Measurements from ENCODE around the gene ZNF532. TPM values are rescaled to one million over a fixed set of nuclear protein-coding genes. Genes with fewer than 3 reads are reported as not detected.
"Not testable (repeated sequence)": the region's sequence is repeated elsewhere in the genome, so short reads cannot be mapped to it uniquely, and the experiment has no call there.

ZNF532 gene
- total and polyA plus RNA-seq, 9 of the 15 experiments (the other 6 are each of a cell fraction or from before 2014, with no cell fraction given) = 0.42 TPM; not detected in 8

DNA sequence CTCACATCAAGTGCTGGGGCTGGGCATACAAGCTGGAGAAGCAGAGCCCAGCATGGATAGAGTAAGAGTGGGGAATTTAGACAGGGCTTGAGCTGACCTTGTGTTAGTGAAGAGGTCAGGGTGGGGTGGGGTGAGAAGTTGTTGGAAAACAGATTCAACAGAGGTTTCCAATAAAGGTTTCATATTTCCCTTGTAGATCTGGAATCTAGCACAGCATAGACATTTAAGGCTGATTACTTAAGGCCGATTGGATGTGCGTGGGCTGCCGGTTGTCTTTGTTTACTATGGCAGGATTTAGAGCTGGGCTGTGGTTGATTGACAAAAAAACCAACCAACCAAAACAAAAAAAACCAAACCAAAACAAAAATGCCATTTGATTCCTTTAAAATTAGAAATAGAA, 160.2 kb downstream of the ZNF532 start (continued):
- TF ChIP-seq, protein P1, sequence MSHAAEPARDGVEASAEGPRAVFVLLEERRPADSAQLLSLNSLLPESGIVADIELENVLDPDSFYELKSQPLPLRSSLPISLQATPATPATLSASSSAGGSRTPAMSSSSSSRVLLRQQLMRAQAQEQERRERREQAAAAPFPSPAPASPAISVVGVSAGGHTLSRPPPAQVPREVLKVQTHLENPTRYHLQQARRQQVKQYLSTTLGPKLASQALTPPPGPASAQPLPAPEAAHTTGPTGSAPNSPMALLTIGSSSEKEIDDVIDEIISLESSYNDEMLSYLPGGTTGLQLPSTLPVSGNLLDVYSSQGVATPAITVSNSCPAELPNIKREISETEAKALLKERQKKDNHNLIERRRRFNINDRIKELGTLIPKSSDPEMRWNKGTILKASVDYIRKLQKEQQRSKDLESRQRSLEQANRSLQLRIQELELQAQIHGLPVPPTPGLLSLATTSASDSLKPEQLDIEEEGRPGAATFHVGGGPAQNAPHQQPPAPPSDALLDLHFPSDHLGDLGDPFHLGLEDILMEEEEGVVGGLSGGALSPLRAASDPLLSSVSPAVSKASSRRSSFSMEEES (CRISPR knock-in tag; IDR thresholded peaks at IDR 0.05) = no peak
- TF ChIP-seq NR2C1 (IDR thresholded peaks at IDR 0.05) (no peak), NR2C1 (tag; IDR thresholded peaks at IDR 0.05) (no peak), GABPA (tag; conservative IDR thresholded peaks at IDR 0.05; ENCODE audit: low read depth) (no peak), FOXM1 (IDR thresholded peaks at IDR 0.05; ENCODE audit: low read depth) (no peak), FOXM1 (CRISPR knock-in tag; IDR thresholded peaks at IDR 0.05; ENCODE audit: low read depth) (no peak), RBM15 (IDR thresholded peaks at IDR 0.05; ENCODE audit: insufficient read depth, low read length) (no peak), ZNF232 (CRISPR knock-in tag; IDR thresholded peaks at IDR 0.05) (no peak)
- TF ChIP-seq, protein P2, sequence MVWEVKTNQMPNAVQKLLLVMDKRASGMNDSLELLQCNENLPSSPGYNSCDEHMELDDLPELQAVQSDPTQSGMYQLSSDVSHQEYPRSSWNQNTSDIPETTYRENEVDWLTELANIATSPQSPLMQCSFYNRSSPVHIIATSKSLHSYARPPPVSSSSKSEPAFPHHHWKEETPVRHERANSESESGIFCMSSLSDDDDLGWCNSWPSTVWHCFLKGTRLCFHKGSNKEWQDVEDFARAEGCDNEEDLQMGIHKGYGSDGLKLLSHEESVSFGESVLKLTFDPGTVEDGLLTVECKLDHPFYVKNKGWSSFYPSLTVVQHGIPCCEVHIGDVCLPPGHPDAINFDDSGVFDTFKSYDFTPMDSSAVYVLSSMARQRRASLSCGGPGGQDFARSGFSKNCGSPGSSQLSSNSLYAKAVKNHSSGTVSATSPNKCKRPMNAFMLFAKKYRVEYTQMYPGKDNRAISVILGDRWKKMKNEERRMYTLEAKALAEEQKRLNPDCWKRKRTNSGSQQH (CRISPR knock-in tag; IDR thresholded peaks at IDR 0.05) = no peak

DNA sequence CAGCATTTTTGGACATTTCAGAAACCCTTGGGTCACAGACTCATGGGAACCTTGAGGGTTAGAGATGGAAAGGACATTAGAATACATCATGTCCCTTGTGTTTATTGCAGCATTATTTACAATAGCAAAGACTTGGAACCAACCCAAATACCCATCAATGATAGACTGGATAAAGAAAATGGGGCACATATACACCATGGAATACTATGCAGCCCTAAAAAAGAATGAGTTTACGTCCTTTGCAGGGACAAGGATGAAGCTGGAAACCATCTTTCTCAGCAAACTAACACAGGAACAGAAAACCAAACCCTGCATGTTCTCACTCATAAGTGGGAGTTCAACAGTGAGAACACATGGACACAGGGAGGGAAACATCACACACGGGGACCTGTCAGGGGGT, 160.9 kb downstream of the ZNF532 start:
- CTCF ChIA-PET (ENCODE audit: low intra/inter-chr PET ratio) = not testable (repeated sequence)

More for the DNA sequence above, 160.9 kb downstream of the ZNF532 start:
- intact Hi-C loops (cut with micrococcal nuclease); H3K9ac ChIP-seq (ENCODE audit: insufficient read depth in 1 of 2, low read depth in 2 of 2, low read length in 2 of 2); H3K36me3 ChIP-seq (ENCODE audit: control insufficient read depth, insufficient read depth, low read length); H3K9me1 ChIP-seq (ENCODE audit: control insufficient read depth, insufficient read depth, low read length); in situ Hi-C loops (cut with MboI); H4K20me1 ChIP-seq (replicated peaks; ENCODE audit: control insufficient read depth, insufficient read depth, low read length); FAIRE-seq; H3K4me2 ChIP-seq (ENCODE audit: insufficient read depth, low read length); H3K27ac ChIP-seq (ENCODE audit: extremely low read depth, low read depth, low read length); H3K9me3 ChIP-seq (replicated peaks; ENCODE audit: control insufficient read depth, insufficient read depth, low read depth, low read length); H3K27me3 ChIP-seq (ENCODE audit: control insufficient read depth in 2 of 2, insufficient read depth in 2 of 2, low read length in 2 of 2); BruUV-seq (replicated peaks); H3K4me3 ChIP-seq; ATAC-seq; DNase-seq (ENCODE audit: extremely low read depth in 1 of 4, low spot score in 3 of 4); H2AFZ ChIP-seq (ENCODE audit: low read depth, low read length); H3K79me2 ChIP-seq (ENCODE audit: control insufficient read depth, insufficient read depth, low read length); H3K4me1 ChIP-seq (replicated peaks in 1 of 2; ENCODE audit: control insufficient read depth in 2 of 2, insufficient read depth in 2 of 2, low read length in 2 of 2): not testable (repeated sequence)
- POLR2A ChIA-PET = interaction anchor here (0.5 kb wide), 1 partner anchor 262 kb away, joined by 3 read pairs; no protein-coding TSS in a partner anchor
- TF ChIP-seq ZNF146 (CRISPR knock-in tag; IDR thresholded peaks at IDR 0.05; ENCODE audit: unreplicated experiment) = peak; percentile 39
- 4% methylated on average over 2 of the region's 2 CpGs for WGBS (ENCODE audit: insufficient coverage, low coverage, missing lambda C conversion rate)
